K562 (cell line): ENCODE results near the gene LBH.

Experiments used
- CTCF ChIP-seq, 3 experiments: IDR thresholded peaks in 2 of 3; conservative IDR thresholded peaks in 1 of 3; 2 replicates each; pipeline ENCODE4 v1.5.1; 2011 to 2012; ENCODE audit warnings: low read length in 3 of 3, mild to moderate bottlenecking in 3 of 3, control low read depth in 2 of 3, improper control_type of control experiment in 1 of 3, inconsistent platforms in 1 of 3, low read depth in 1 of 3, mixed read lengths in 1 of 3, moderate library complexity in 1 of 3; ENCODE audit not compliant: insufficient read depth in 2 of 3
- E2F6 ChIP-seq, 2 experiments: IDR thresholded peaks; 2 replicates each; pipeline ENCODE4 v1.6.1; 2011; ENCODE audit warnings: borderline replicate concordance in 1 of 2, control low read depth in 1 of 2, low read depth in 1 of 2, low read length in 1 of 2, mild to moderate bottlenecking in 1 of 2, mixed read lengths in 1 of 2, moderate library complexity in 1 of 2; ENCODE audit not compliant: insufficient read depth in 1 of 2, insufficient read length in 1 of 2, poor library complexity in 1 of 2, severe bottlenecking in 1 of 2; ENCODE audit errors: extremely low read depth in 1 of 2
- EHMT2 ChIP-seq: fragments of 450-650 bp; IDR thresholded peaks from 2 replicates; pipeline ENCODE4 v1.6.1; 2018; ENCODE audit warnings: antibody characterized with exemption
- ELF4 ChIP-seq: fragments of 450-650 bp; formaldehyde crosslinking; IDR thresholded peaks from 2 replicates; pipeline ENCODE4 v1.4.0; 2022; ENCODE audit warnings: missing genetic modification characterization
- GATA2 ChIP-seq: sonication (generic); formaldehyde crosslinking; IDR thresholded peaks from 2 replicates; pipeline ENCODE4 v1.4.0; 2020; ENCODE audit warnings: mild to moderate bottlenecking, missing genetic modification reagents
- IRF1 ChIP-seq: sonication (generic); formaldehyde crosslinking; IDR thresholded peaks from 2 replicates; pipeline ENCODE4 v1.8.0; 2022; ENCODE audit warnings: missing genetic modification reagents, mild to moderate bottlenecking, borderline replicate concordance
- POLR2A ChIP-seq: fragments of 450-650 bp; conservative IDR thresholded peaks from 2 replicates; pipeline ENCODE4 v1.6.1; 2016
- POLR2AphosphoS2 ChIP-seq: IDR thresholded peaks from 2 replicates; pipeline ENCODE4 v1.6.1; 2012; ENCODE audit warnings: low read length, improper control_type of control experiment
- POLR3A ChIP-seq: IDR thresholded peaks from 2 replicates; pipeline ENCODE4 v1.6.1; 2011; ENCODE audit warnings: borderline replicate concordance, mild to moderate bottlenecking, moderate library complexity; ENCODE audit not compliant: insufficient read length, insufficient read depth; ENCODE audit errors: extremely low read depth
- TARDBP ChIP-seq: fragments of 450-650 bp; IDR thresholded peaks from 2 replicates; pipeline ENCODE4 v1.6.1; 2016
- UBTF ChIP-seq, 2 experiments: IDR thresholded peaks; 2 replicates each; pipeline ENCODE4 v1.6.1; 2012; ENCODE audit warnings: improper control_type of control experiment in 2 of 2, low read depth in 2 of 2, low read length in 2 of 2, borderline replicate concordance in 1 of 2

GRCh38 chr2:30267161-30267975, 36.0 kb downstream of the LBH start:
- no peak for TF ChIP-seq EHMT2
- no peak for TF ChIP-seq UBTF (IDR thresholded peaks at IDR 0.05; ENCODE audit: borderline replicate concordance in 1 of 2, low read depth in 2 of 2, low read length in 2 of 2)
- no peak for TF ChIP-seq CTCF (IDR thresholded peaks at IDR 0.05 in 2 of 3, conservative IDR thresholded peaks at IDR 0.05 in 1 of 3; ENCODE audit: insufficient read depth in 2 of 3, low read depth in 1 of 3, low read length in 3 of 3)
- TF ChIP-seq IRF1 (CRISPR knock-in tag): no peak
- TF ChIP-seq POLR3A: no peak
- TF ChIP-seq TARDBP: no peak
- TF ChIP-seq GATA2: no peak
- TF ChIP-seq POLR2A: no peak
- TF ChIP-seq POLR2AphosphoS2: no peak
- TF ChIP-seq ELF4: no peak
- no peak for TF ChIP-seq E2F6 (IDR thresholded peaks at IDR 0.05; ENCODE audit: borderline replicate concordance in 1 of 2, extremely low read depth in 1 of 2, insufficient read depth in 1 of 2, insufficient read length in 1 of 2, low read depth in 1 of 2, low read length in 1 of 2, poor library complexity in 1 of 2, severe bottlenecking in 1 of 2)
